Measurements from ENCODE around the gene NMU. TPM values are rescaled to one million over a fixed set of nuclear protein-coding genes. Genes with fewer than 3 reads are reported as not detected.

NMU gene
- total RNA-seq, 2 donors from 2014 or later, result not detected

DNA sequence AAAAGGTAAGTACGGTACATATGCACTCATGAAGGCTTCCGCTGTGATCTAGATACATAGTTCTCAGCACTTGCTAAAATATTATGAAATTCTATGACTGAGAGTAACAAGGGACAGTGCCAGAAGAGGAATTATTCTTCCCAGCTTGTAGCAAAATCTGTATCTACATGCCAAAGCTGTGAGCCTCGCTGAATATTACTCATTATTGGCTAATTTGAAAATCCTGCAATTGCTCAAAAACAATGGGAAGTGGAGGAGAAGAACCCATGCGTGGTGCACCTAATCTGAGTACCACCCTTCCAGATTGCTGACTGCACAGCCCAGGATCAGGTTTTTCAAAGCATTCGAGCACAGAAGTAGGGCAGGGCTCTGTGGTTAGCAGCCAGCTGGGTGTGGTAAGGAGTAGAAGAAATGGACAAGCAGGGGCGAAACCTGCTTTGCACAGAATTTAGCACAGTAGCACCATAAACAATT lies 26.7 kb downstream of the NMU start:
- intact Hi-C loops (cut with DNase I), result no loop called here
- Histone ChIP-seq H3K36me3 (replicated peaks in 1 of 2; ENCODE audit: insufficient read depth in 1 of 2, low read depth in 2 of 2) (no peaks in the 10 kb centered on the region), H3K4me1 (no peaks in the 10 kb centered on the region), H3K4me3 (no peak overlapping the region), H3K27me3 (no peaks in the 10 kb centered on the region), H3K9me3 (no peaks in the 10 kb centered on the region), H3K27ac (no peak overlapping the region)
- WGBS, 2 donors, result 64 to 69% methylated on average over 6 of the region's 6 CpGs
- DNase-seq (no peak), ATAC-seq (no peak)
- TF ChIP-seq POLR2A (IDR thresholded peaks at IDR 0.05), result no peak
- TF ChIP-seq, protein P1, sequence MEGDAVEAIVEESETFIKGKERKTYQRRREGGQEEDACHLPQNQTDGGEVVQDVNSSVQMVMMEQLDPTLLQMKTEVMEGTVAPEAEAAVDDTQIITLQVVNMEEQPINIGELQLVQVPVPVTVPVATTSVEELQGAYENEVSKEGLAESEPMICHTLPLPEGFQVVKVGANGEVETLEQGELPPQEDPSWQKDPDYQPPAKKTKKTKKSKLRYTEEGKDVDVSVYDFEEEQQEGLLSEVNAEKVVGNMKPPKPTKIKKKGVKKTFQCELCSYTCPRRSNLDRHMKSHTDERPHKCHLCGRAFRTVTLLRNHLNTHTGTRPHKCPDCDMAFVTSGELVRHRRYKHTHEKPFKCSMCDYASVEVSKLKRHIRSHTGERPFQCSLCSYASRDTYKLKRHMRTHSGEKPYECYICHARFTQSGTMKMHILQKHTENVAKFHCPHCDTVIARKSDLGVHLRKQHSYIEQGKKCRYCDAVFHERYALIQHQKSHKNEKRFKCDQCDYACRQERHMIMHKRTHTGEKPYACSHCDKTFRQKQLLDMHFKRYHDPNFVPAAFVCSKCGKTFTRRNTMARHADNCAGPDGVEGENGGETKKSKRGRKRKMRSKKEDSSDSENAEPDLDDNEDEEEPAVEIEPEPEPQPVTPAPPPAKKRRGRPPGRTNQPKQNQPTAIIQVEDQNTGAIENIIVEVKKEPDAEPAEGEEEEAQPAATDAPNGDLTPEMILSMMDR (IDR thresholded peaks at IDR 0.05), result no peak

DNA sequence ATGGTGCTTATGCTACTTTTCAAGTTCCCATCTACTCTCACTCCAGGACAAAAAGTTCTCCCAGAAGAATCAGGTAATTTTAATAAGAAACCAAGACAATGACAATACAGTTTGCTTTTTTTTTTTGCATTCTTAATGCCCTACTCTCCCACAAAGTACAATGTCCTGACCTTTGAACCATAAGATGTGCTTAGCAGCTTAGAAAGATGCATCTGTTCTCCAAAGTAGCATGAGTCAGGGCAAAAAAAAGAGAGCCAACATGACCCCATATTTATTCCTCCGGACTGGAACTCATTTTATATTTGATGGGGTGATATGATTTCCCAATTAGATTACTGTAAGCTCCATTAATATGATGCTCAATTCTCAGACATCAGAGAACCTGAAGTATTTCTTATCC lies 27.5 kb downstream of the NMU start:
- WGBS, 2 donors, result 58 to 71% methylated on average over 1 of the region's 1 CpG
- ATAC-seq, result no peak
- intact Hi-C loops (cut with DNase I), result no loop called here

DNA sequence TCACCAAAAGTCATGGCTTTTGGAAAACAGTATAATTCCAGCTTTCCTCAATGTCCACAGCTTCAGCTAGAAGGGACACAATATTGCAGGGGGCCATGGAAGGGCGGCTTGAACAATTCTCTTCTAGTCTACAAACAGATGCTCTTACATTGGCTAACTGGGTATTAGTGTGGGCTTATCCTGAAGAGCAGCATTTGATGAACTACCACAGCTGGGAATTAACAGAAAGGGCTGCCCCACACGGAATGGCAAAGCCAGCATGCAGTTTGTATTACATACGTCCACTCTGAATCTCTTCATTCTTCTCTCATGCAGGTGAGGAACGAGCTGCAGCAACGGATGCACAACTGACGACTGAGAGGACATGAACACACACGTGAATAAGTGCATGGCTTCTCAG lies 31.1 kb downstream of the NMU start:
- TF ChIP-seq, protein P1 (IDR thresholded peaks at IDR 0.05), result no peak
- Histone ChIP-seq H3K36me3 (replicated peaks in 1 of 2; ENCODE audit: insufficient read depth in 1 of 2, low read depth in 2 of 2) (no peaks in the 10 kb centered on the region), H3K4me3 (no peak overlapping the region), H3K27me3 (no peaks in the 10 kb centered on the region), H3K9me3 (no peaks in the 10 kb centered on the region), H3K4me1 (no peaks in the 10 kb centered on the region), H3K27ac (no peak overlapping the region)
- intact Hi-C loops (cut with DNase I), result no loop called here
- WGBS, 2 donors, result 67 to 72% methylated on average over 6 to 7 of the region's 7 CpGs
- ATAC-seq, result no peak
- DNase-seq, result no peak

More for the DNA sequence above, 27.5 kb downstream of the NMU start:
- TF ChIP-seq POLR2A (IDR thresholded peaks at IDR 0.05), result no peak
- TF ChIP-seq, protein P1 (IDR thresholded peaks at IDR 0.05), result no peak
- no peaks in the 10 kb centered on the region for H3K4me1 ChIP-seq
- no peak for DNase-seq
- no peaks in the 10 kb centered on the region for H3K9me3 ChIP-seq
- no peaks in the 10 kb centered on the region for H3K27me3 ChIP-seq
- no peak overlapping the region for H3K27ac ChIP-seq
- no peak overlapping the region for H3K4me3 ChIP-seq
- H3K36me3 ChIP-seq (replicated peaks in 1 of 2; ENCODE audit: insufficient read depth in 1 of 2, low read depth in 2 of 2), result no peaks in the 10 kb centered on the region

DNA sequence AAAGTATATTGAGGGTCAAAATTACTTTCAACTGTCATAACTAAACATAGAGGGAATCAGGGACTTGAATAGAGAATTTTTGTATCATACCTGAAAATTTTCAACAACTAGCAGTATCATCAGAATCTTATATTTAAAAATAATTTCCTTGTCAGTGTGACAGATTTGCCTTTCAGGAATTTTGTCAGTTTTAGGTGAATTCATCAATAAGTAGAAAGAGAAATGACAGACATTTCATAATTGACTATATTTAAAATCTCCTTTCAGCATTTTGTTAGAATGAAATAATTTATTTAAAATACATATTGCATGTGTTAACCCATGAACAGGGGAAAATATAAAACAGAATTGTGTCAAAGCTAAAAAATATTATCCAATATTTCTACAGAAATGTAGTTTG lies 35.5 kb downstream of the NMU start:
- intact Hi-C loops (cut with DNase I), result no loop called here
- H3K27ac ChIP-seq, result no peak overlapping the region
- H3K4me1 ChIP-seq, result no peaks in the 10 kb centered on the region
- DNase-seq (no peak), ATAC-seq (no peak)
- H3K4me3 ChIP-seq, result no peak overlapping the region
- no peaks in the 10 kb centered on the region for H3K36me3 ChIP-seq (replicated peaks in 1 of 2; ENCODE audit: insufficient read depth in 1 of 2, low read depth in 2 of 2)
- no peaks in the 10 kb centered on the region for H3K9me3 ChIP-seq
- H3K27me3 ChIP-seq, result no peaks in the 10 kb centered on the region
- no peak for TF ChIP-seq POLR2A (IDR thresholded peaks at IDR 0.05)
- TF ChIP-seq, protein P1 (IDR thresholded peaks at IDR 0.05), result no peak

DNA sequence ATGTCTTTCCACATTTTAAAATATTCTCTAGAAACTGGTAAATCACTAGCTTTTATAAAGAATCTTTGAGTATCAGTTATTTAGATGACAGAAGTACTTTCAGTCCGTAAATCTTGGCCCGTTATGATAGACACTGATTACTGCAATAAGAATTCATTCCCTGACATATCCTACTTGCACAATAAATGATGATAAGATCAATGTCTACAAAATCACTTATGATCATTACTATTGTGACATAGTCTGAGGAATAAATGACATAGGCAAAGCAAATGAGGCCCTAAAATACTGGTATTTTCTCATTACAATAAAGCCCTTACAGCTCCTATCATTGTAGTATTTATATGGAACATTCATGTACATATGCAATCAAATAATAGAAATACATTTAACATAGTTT lies 37.5 kb downstream of the NMU start:
- no peak for DNase-seq
- H3K4me1 ChIP-seq, result no peaks in the 10 kb centered on the region

More for the DNA sequence above, 37.5 kb downstream of the NMU start:
- TF ChIP-seq POLR2A (IDR thresholded peaks at IDR 0.05), result no peak
- TF ChIP-seq, protein P1 (IDR thresholded peaks at IDR 0.05), result no peak
- Histone ChIP-seq H3K27me3 (no peaks in the 10 kb centered on the region), H3K4me3 (no peak overlapping the region), H3K27ac (no peak overlapping the region), H3K9me3 (no peaks in the 10 kb centered on the region), H3K36me3 (replicated peaks in 1 of 2; ENCODE audit: insufficient read depth in 1 of 2, low read depth in 2 of 2) (no peaks in the 10 kb centered on the region)
- WGBS, 2 donors, result 80 to 83% methylated on average over 2 of the region's 2 CpGs
- intact Hi-C loops (cut with DNase I), result no loop called here
- ATAC-seq, result no peak
